Subcutaneous abdominal adipose tissue (tissue), 5 donors: Measurements from ENCODE around the gene TRIM56.
"Not testable (repeated sequence)": the region's sequence is repeated elsewhere in the genome, so short reads cannot be mapped to it uniquely, and the experiment has no call there.

Experiments used
- H3K27ac ChIP-seq: one replicate; pipeline ENCODE4 v1.7.0; 2013; ENCODE audit warnings: low read depth, mild to moderate bottlenecking, inconsistent platforms, low read length, moderate library complexity
- H3K27me3 ChIP-seq, 5 donors: one replicate each; pipeline ENCODE4 v1.7.0; 2013; ENCODE audit warnings: low read length in 5 of 5, inconsistent platforms in 1 of 5; ENCODE audit not compliant: control insufficient read depth in 5 of 5, insufficient read depth in 4 of 5
- H3K36me3 ChIP-seq, 5 donors: one replicate each; pipeline ENCODE4 v1.7.0; 2013; ENCODE audit warnings: low read length in 5 of 5; ENCODE audit not compliant: control insufficient read depth in 5 of 5, insufficient read depth in 5 of 5
- H3K4me1 ChIP-seq, 5 donors: one replicate each; pipeline ENCODE4 v1.7.0; 2013; ENCODE audit warnings: low read length in 5 of 5, mild to moderate bottlenecking in 3 of 5, moderate library complexity in 1 of 5; ENCODE audit not compliant: control insufficient read depth in 5 of 5, insufficient read depth in 5 of 5
- H3K4me3 ChIP-seq, 5 donors: one replicate each; pipeline ENCODE4 v1.7.0; 2013; ENCODE audit warnings: low read length in 5 of 5, low read depth in 1 of 5
- H3K9ac ChIP-seq, 5 donors: one replicate each; pipeline ENCODE4 v1.7.0; 2013; ENCODE audit warnings: low read length in 5 of 5, mild to moderate bottlenecking in 4 of 5, moderate library complexity in 3 of 5
- H3K9me3 ChIP-seq, 5 donors: one replicate each; pipeline ENCODE4 v1.7.0; 2013; ENCODE audit warnings: low read length in 5 of 5; ENCODE audit not compliant: control insufficient read depth in 5 of 5
- donor health status: healthy.
- donor health status: healthy.
- donor health status: healthy.
- donor health status: healthy.
- donor health status: healthy.

TRIM56 gene

GRCh38 chr7:101108961-101109360 is 23.7 kb downstream of the TRIM56 start:
- Histone ChIP-seq H3K27me3 (peaks cover 0 to under 1% (median 0%) of the 10 kb centered on the region in 5 donors), H3K4me3 (no peak overlapping the region), H3K9ac (no peak overlapping the region), H3K27ac (peak overlapping the region; percentile 41), H3K9me3 (no peaks in the 10 kb centered on the region), H3K36me3 (no peaks in the 10 kb centered on the region), H3K4me1 (peaks cover 5 to 44% (median 26%) of the 10 kb centered on the region in 5 donors)

DNA sequence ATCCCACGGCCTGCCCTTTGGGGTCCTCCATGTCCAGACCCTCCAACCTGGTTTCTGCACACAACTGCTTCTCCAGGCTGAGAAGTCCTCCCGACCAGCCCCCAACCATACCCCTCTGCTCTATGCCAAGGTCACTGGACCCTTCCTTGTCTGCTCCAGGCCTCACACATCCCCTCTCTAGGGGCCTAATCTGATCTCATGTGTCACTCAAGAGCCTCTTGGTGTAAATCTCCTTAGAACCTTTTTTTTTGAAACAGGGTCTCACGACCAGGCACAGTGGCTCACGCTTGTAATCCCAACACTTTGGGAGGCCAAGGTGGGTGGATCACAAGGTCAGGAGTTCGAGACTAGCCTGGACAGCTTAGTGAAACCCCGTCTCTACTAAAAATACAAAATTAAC is 24.1 kb downstream of the TRIM56 start:
- peaks cover 5 to 39% (median 23%) of the 10 kb centered on the region in 5 donors for H3K4me1 ChIP-seq
- peaks cover 0 to 3% (median 0%) of the 10 kb centered on the region in 5 donors for H3K27me3 ChIP-seq
- no peaks in the 10 kb centered on the region for H3K9me3 ChIP-seq
- peak overlapping the region; percentile 41 for H3K27ac ChIP-seq
- no peak overlapping the region for H3K4me3 ChIP-seq
- no peak overlapping the region for H3K9ac ChIP-seq
- H3K36me3 ChIP-seq, result no peaks in the 10 kb centered on the region

- no peak overlapping the region for H3K4me3 ChIP-seq
- no peaks in the 10 kb centered on the region for H3K36me3 ChIP-seq
- H3K27ac ChIP-seq, result peak overlapping the region; percentile 44
- H3K27me3 ChIP-seq, result peaks cover 0 to 3% (median 0%) of the 10 kb centered on the region in 5 donors
- peaks cover 5 to 33% (median 19%) of the 10 kb centered on the region in 5 donors for H3K4me1 ChIP-seq
- no peaks in the 10 kb centered on the region for H3K9me3 ChIP-seq
- H3K9ac ChIP-seq, result no peak overlapping the region
These were observed 26.0 kb downstream of the TRIM56 start for GRCh38 chr7:101111261-101111660.

- Histone ChIP-seq H3K9ac (no peak overlapping the region), H3K9me3 (no peaks in the 10 kb centered on the region), H3K4me1 (peaks cover 5 to 33% (median 19%) of the 10 kb centered on the region in 5 donors), H3K27ac (peak overlapping the region; percentile 44), H3K36me3 (no peaks in the 10 kb centered on the region), H3K27me3 (peaks cover 0 to 3% (median 0%) of the 10 kb centered on the region in 5 donors), H3K4me3 (no peak overlapping the region)
These were observed 27.0 kb downstream of the TRIM56 start for GRCh38 chr7:101112233-101112632.

GRCh38 chr7:101113140-101113539 is 27.9 kb downstream of the TRIM56 start:
- H3K36me3 ChIP-seq, H3K9me3 ChIP-seq, H3K4me3 ChIP-seq, H3K9ac ChIP-seq, H3K27me3 ChIP-seq, H3K27ac ChIP-seq: not testable (repeated sequence)
- peaks cover 3 to 27% (median 12%) of the 10 kb centered on the region in 5 donors for H3K4me1 ChIP-seq

DNA sequence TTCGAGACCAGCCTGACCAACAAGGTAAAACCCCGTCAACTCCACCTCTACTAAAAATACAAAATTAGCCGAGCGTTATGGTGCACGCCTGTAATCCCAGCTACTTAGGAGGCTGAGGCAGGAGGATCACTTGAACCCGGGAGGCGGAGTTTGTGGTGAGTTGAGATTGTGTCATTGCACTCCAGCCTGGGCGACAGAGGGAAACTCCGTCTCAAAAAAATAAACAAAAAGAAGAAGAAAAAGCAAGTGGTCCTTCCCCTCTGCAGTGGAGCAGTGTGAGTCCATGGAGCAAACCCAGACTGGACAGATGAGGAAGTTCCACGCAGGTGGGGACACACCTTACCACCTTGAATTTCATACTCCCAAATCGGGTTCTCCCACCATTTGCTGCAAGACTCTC is 28.6 kb downstream of the TRIM56 start:
- H3K36me3 ChIP-seq, result no peaks in the 10 kb centered on the region
- no peak overlapping the region for H3K4me3 ChIP-seq
- H3K27me3 ChIP-seq, result peaks cover 0 to 3% (median 0%) of the 10 kb centered on the region in 5 donors
- no peak overlapping the region for H3K27ac ChIP-seq
- H3K9me3 ChIP-seq, result no peaks in the 10 kb centered on the region
- no peak overlapping the region for H3K9ac ChIP-seq
- H3K4me1 ChIP-seq, result peaks cover 0 to 21% (median 6%) of the 10 kb centered on the region in 5 donors

DNA sequence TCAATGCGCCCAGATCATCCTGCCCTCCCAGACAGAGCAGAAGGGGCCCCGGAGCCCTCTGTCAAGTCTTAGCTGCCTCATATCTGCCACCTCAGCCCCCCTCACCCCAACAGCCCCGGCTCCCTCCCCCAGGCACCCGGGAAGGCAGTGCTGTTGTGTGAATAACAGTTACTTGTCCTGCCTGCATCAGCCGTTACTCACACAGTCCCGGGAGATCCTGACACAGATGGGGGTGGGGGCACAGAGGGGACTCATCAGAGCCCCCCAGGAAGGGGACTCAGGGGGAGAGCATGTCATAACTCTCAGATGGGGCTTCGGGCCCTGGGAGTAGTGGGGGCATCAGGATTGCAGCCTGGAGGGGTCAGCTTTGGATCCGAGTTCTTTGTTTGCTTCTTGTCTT is 29.2 kb downstream of the TRIM56 start:
- H3K9me3 ChIP-seq, result no peaks in the 10 kb centered on the region
- H3K27ac ChIP-seq, result no peak overlapping the region
- no peaks in the 10 kb centered on the region for H3K36me3 ChIP-seq
- H3K27me3 ChIP-seq, result peaks cover 0 to 3% (median 0%) of the 10 kb centered on the region in 5 donors
- no peak overlapping the region for H3K4me3 ChIP-seq
- peaks cover 0 to 16% (median 3%) of the 10 kb centered on the region in 5 donors for H3K4me1 ChIP-seq
- H3K9ac ChIP-seq, result no peak overlapping the region

DNA sequence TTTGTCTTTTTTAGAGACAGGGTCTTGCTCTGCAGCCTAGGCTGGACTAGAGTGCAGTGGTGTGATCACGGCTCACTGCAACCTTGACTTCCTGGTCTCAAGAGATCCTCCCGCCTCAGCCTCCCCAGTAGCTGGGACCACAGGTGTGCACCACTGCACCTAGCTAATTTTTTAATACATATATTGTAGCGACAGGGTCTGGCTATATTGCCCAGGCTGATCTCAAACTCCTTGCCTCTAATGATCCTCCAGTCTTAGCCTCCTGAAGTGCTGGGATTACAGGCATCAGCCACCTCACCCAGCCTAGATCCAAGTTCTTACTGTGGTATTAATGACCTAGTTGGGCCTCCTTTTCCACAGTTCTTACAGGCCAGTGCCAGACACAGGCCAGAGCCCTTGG is 29.9 kb downstream of the TRIM56 start:
- Histone ChIP-seq H3K9ac (no peak overlapping the region), H3K36me3 (no peaks in the 10 kb centered on the region), H3K4me1 (peaks cover 0 to 16% (median 3%) of the 10 kb centered on the region in 5 donors), H3K9me3 (no peaks in the 10 kb centered on the region), H3K4me3 (no peak overlapping the region), H3K27me3 (peaks cover 0 to 5% (median 0%) of the 10 kb centered on the region in 5 donors), H3K27ac (no peak overlapping the region)

GRCh38 chr7:101116898-101117297 is 31.6 kb downstream of the TRIM56 start:
- Histone ChIP-seq H3K9me3 (no peaks in the 10 kb centered on the region), H3K4me3 (no peak overlapping the region), H3K27me3 (peaks cover 0 to 5% (median 0%) of the 10 kb centered on the region in 5 donors), H3K4me1 (peaks cover 1 to 11% (median 7%) of the 10 kb centered on the region in 5 donors), H3K9ac (no peak overlapping the region), H3K36me3 (no peaks in the 10 kb centered on the region), H3K27ac (no peak overlapping the region)

DNA sequence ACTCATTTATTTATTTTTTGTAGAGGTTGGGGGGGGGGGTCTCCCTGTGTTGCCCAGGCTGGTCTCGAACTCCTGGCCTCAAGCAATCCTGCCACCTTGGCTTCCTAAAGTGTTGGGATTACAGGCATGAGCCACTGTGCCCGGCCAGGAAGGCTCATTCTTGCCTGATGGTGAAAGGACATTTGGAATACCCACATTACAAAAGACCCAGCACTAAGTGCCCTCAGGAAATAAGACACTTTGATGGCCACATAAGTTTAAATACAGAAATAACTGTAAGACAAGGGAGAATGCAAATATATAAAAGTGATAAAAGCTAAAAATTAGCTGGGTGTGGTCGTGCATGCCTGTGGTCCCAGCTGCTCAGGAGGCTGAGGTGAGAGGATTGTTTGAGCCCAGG is 33.6 kb downstream of the TRIM56 start:
- H3K9ac ChIP-seq, result no peak overlapping the region
- peaks cover 0 to 5% (median 0%) of the 10 kb centered on the region in 5 donors for H3K27me3 ChIP-seq
- H3K9me3 ChIP-seq, result no peaks in the 10 kb centered on the region
- no peak overlapping the region for H3K27ac ChIP-seq
- no peak overlapping the region for H3K4me3 ChIP-seq
- H3K36me3 ChIP-seq, result no peaks in the 10 kb centered on the region
- peaks cover 4 to 17% (median 11%) of the 10 kb centered on the region in 5 donors for H3K4me1 ChIP-seq
